ENCODE results near the gene KCTD2. TPM values are rescaled to one million over a fixed set of nuclear protein-coding genes. Genes with fewer than 3 reads are reported as not detected.

KCTD2 gene
- total and polyA plus RNA-seq, 2 of the 13 experiments (the other 11 are each of a cell fraction or from before 2014, with no cell fraction given), result 28.3 to 32.6 TPM

- TF ChIP-seq ZNF839 (CRISPR knock-in tag; IDR thresholded peaks at IDR 0.05; ENCODE audit: borderline replicate concordance), result no peak
- TF ChIP-seq ZNF816 (CRISPR knock-in tag; IDR thresholded peaks at IDR 0.05; ENCODE audit: borderline replicate concordance), result no peak
- TF ChIP-seq AHDC1 (CRISPR knock-in tag; IDR thresholded peaks at IDR 0.05; ENCODE audit: borderline replicate concordance), result peak; percentile 71; the same call in 1 of the 2 replicates
- TF ChIP-seq BCLAF1 (IDR thresholded peaks at IDR 0.05), result no peak
- TF ChIP-seq SAP130 (CRISPR knock-in tag; IDR thresholded peaks at IDR 0.05; ENCODE audit: low read depth), result peak; percentile 76
- peak; percentile 83; the same call in 1 of the 2 replicates for TF ChIP-seq ZBTB49 (CRISPR knock-in tag; IDR thresholded peaks at IDR 0.05; ENCODE audit: borderline replicate concordance)
- 0 out of 2 replicates have a peak, but pooled peaks have one; percentile 41 for TF ChIP-seq ARNTL (CRISPR knock-in tag; IDR thresholded peaks at IDR 0.05)
- no peak for TF ChIP-seq ZFP90 (CRISPR knock-in tag; IDR thresholded peaks at IDR 0.05; ENCODE audit: borderline replicate concordance)
- no peak for TF ChIP-seq BRF2 (CRISPR knock-in tag; IDR thresholded peaks at IDR 0.05)
- TF ChIP-seq MTF2 (CRISPR knock-in tag; IDR thresholded peaks at IDR 0.05; ENCODE audit: borderline replicate concordance), result no peak
- TF ChIP-seq ZNF34 (CRISPR knock-in tag; IDR thresholded peaks at IDR 0.05; ENCODE audit: borderline replicate concordance), result 0 out of 2 replicates have a peak, but pooled peaks have one; percentile 51
- TF ChIP-seq GATA4 (IDR thresholded peaks at IDR 0.05; ENCODE audit: borderline replicate concordance, low read depth), result no peak
- no peak; a peak in 1 of 4 replicates for TF ChIP-seq HMGXB4 (CRISPR knock-in tag; IDR thresholded peaks at IDR 0.05; ENCODE audit: borderline replicate concordance in 1 of 2, low read depth in 1 of 2)
Observed at GRCh38 chr17:75077072-75077495, 30.1 kb downstream of the KCTD2 start (continued).

Data from HepG2 (cell line).